ENCODE data around the gene RIMKLB.
"Not testable (repeated sequence)": the region's sequence is repeated elsewhere in the genome, so short reads cannot be mapped to it uniquely, and the experiment has no call there.

RIMKLB gene

DNA sequence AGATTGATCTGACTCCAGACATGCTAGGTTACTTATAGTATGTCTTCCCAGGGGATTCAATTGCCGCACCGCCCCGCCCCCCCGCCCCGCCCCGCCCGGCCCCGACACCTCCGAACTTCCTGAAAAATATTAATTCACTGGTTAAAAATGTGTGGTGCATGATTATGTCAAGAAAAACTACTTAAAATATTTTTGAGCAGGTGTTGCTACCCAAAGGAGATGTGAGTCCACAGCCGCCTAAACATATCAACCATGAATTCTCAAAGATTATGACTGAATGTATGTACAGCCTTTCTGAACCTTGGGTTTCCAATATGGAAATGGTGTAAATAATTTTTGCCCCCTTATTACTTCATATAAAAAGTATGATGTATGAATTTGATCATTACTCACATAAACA, 2.7 kb upstream of the RIMKLB start:
- no peak for DNase-seq

GRCh38 chr12:8696442-8697090, 1.2 kb upstream of the RIMKLB start:
- no peak for DNase-seq

DNA sequence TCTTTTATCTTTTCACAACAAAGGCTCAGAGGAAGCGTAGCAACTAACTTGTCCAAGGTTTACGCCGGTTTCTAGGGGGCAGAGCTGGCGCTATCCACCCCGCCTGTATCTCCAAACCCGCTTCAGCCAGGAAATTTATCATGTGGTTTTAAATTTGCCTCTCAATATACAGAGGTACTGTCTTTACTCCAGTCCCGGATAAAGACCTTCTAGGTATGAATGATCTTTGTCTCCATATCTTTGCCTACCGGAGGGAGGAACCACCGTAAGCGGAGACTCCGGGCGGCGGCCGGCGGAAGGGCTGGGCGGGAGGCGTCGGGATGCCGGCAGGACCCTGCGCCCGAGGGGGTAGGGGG, 693 bp upstream of the RIMKLB start:
- peak; percentile 48 for DNase-seq

GRCh38 chr12:8698132-8698851, 501 bp downstream of the RIMKLB start:
- peak; percentile 52 for DNase-seq

GRCh38 chr12:8698879-8699278, 1.1 kb downstream of the RIMKLB start:
- DNase-seq = no peak

DNA sequence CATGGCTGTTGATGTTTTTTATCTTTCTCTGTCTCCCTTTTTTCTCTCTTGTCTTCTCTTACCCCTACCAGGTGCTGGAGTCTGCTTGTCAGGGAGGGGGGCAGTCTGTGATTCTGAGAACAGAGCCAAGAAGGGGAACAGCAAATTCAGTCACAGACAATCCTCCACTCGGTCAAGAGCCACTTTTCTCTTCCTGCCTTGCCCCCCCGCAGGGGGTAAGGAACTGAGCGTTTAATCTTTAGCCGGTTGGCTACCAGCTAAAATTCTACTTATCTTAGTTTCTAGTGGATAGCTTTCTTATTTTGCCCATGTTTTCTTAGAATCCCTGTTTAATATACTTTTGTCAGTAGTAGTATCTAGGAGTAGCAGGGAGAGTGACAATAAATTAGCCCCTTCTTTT, 1.9 kb downstream of the RIMKLB start:
- DNase-seq = no peak

GRCh38 chr12:8701046-8701660, 3.4 kb downstream of the RIMKLB start:
- DNase-seq = no peak

DNA sequence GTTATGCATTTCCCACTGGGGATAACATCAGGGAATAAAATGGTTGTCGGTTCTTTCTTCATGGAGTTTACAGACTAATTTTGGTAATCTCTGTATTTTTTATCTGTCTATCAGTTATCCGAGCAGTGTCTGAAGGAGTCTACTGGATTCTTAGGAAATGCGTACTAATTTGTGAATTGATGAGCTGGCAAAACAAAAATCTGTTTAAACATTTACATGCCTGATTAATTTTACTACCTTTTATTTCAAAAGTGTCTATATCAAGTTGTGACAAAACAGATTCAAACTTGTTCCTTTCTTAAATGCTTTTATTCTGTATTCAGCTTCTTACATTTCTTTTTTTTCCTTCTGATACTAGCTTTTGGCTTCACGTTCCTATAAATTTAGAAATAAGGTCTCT, 4.4 kb downstream of the RIMKLB start:
- no peak for DNase-seq

- DNase-seq = no peak
Observed at GRCh38 chr12:8709124-8709830, 11.5 kb downstream of the RIMKLB start.

DNA sequence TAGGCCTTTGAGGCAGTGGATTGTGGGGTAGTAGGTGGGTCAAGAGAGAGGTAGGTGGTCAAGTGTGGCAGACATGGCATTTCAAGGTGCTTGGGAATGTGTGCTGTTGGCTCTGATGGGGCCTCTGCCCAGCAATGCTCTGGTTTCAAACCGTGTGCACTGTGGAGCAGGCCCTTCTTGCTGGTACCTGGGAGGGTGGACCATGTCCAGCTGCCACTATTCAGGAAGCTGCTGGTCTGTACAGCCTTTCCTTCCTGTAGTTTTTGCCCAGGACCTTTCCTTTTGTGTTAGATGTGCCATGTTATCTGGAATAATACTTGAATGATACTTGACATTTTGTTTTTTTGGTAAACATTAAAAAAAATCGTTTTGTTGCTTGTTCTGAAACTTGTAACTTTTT, 14.8 kb downstream of the RIMKLB start:
- no peak for DNase-seq

DNA sequence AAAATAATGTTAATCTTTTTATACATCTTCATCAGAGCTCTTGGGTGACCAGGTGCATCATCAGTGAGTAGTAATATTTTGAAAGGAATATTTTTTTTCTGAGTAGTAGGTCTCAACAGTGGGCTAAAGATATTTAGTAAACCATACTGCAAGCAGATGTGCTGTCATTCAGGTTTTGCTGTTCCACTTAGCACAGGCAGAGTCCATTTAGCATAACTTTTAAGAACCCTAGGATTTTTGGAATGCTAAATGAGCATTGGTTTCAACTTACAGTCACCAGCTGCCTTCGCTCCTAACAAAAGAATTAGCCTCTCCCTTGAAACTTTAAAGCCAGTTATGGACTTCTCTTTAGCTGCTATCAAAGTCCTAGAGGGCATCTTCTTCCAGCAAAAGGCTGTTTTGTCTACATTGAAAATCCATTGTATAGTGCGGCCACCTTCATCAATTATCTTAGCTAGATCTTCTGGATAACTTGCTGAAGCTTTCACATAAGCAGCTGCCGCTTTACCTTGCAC, 24.6 kb downstream of the RIMKLB start:
- DNase-seq = no peak

DNA sequence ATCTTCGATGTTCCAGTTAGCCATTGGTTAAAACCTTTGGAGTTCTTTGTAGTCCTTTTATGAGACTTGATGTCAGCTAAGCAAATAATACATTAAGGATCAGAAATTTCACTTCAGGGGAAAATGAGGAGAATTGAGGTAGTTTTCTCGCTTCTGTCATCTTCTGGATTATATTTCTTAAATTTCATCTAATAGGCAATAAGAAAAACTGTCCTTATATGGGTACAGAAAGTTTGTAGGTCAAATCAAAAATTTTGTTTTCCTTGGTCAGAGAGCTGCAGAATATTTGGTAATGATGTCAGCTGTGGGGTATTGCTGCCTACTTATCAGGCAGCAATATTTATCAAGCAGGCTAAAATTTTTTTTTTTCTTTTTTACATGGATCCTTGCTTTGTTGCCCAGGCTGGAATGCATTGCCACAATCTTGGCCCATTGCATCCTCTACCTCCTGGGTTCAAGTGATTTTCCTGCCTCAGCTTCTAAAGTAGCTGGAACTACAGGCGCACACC, 37.1 kb downstream of the RIMKLB start:
- no peak for DNase-seq

DNA sequence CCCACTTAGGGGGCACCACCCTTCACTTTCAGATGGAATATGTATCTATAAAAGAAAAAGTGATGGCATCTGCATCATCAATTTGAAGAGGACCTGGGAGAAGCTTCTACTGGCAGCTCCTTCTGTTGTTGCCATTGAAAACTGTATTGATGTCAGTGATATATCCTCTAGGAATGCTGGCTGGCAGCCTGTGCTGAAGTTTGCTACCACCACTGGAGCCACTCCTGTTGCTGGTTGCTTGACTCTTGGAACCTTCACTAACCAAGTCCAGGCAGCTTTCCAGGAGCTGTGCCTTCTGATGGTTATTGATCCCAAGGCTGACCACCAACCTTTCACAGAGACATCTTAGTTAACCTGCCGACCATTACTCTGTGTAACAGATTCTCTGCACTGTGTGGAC, 44.7 kb downstream of the RIMKLB start:
- DNase-seq = no peak

GRCh38 chr12:8743121-8743520, 45.3 kb downstream of the RIMKLB start:
- not testable (repeated sequence) for DNase-seq

- DNase-seq = not testable (repeated sequence)
Observed at GRCh38 chr12:8745631-8746030, 47.8 kb downstream of the RIMKLB start.

DNA sequence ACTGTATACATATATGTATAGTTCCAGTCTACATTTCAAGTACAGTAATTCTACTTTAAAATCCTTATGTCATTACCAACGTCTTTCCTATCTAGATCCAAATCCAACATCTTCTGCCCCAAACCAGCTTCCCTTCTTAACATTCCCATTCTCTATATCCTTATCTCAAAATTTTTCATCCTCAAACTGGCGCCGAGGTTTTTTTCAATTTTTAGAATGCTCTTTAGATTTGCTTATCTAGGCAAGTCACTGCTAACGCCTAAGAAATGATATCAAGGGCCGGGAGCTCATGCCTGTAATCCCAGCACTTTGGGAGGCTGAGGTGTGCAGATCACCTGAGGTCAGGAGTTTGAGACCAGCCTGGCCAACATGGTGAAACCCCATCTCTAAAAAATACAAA, 48.3 kb downstream of the RIMKLB start:
- DNase-seq = no peak

DNA sequence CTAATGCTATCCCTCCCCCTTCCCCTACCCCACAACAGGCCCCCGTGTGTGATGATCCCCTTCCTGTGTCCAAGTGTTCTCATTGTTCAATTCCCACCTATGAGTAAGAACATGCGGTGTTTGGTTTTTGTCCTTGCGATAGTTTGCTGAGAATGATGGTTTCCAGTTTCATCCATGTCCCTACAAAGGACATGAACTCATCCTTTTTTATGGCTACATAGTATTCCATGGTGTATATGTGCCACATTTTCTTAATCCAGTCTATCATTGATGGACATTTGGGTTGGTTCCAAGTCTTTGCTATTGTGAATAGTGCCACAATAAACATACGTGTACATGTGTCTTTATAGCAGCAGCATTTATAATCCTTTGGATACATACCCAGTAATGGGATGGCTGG, 62.3 kb downstream of the RIMKLB start:
- not testable (repeated sequence) for DNase-seq

GRCh38 chr12:8762701-8763100, 64.9 kb downstream of the RIMKLB start:
- DNase-seq = not testable (repeated sequence)

DNA sequence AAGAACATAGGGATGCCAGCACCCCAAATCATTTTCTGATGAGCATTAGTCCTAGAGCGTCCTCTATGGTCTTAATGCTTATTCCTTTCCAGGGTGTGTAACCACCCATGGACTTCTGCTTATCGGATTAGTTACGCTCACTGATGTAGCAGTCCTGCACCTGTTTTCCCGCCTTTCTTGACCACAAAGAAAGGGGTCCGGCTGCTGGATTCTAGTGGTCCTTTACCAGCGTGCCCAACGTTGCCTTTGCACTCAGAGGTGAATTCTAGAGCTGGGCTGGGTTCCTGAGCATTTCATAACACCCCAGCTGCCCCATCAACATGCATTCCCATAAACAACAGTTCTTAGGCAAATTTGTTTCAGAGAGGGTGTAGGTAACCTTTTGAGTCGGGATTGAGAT, 68.3 kb downstream of the RIMKLB start:
- DNase-seq = not testable (repeated sequence)

DNA sequence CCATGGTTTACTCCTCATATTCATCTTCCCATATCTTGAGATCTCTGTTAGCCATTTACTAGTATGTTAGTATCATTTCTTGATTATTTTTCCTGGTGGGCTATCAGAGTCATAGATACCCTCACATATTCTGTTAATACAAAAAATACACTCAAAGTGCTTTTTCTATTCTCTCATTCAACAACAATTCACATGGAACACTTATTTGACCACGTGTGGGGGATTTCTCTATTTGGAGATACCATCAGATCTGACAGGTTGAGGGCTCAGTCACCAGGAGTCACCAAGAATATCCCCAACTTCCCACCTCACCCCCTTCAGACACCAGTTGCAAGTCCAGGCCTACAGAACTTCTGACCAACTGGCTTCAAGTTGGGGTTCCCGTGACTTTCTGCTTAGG, 72.7 kb downstream of the RIMKLB start:
- DNase-seq = no peak

DNA sequence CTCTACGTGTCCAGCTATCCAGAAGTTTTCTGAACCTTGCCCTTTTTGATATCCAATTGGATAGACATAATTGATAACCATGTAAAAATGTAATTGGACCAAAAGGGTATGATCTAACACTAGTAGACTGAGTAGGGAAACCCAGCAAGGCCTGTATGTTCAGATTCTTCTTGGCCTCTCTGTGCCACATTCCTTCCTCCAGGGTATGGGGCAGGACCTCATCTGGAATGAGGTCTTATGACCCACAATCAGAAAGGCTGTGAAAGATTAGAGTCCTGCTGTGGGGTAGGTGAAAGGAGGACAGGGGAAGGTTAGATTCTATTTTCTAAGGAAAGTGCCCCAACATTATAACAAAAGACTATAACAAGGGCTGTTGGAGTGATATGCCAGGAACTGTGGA, 73.3 kb downstream of the RIMKLB start:
- DNase-seq = no peak

DNA sequence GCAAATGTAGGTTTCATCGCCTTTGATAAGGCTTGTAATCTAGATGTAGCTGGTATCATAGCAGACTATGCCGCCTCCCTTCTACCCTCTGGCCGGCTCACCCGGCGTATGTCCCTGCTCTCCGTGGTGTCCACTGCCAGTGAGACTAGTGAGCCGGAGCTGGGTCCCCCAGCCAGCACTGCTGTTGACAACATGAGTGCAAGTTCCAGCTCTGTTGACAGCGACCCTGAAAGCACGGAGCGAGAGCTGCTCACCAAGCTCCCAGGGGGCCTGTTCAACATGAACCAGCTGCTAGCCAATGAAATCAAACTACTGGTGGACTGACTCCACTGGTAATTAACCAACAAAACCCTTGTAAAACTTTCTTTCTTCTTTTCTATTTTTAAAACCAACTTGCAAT, 75.7 kb downstream of the RIMKLB start:
- no peak for DNase-seq

DNA sequence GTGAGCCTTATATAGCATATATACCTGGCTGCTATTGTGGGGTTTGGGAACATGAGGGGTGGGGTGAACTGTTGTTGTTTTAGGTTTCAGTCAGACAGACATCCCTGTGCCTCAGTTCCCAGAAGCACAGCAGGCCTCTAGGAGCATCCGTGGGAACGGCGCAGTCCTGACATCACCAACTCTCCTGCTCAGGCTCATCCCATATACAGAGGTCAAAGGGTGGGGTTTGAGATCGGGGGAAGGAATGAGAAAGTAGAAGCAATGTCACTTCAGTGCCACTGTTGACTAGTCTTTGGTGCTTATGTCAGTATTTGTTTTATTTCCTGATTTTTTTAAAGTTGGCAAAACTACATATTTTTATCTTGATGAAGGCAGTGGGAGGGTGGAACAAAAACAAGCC, 81.5 kb downstream of the RIMKLB start:
- no peak for DNase-seq

Measured in NCI-H345 (cell line).